Activated gamma-delta T cell treated with Interleukin-2 at 50 U/mL for 16 hours (primary cell): ENCODE results near the gene ZNF860.
"Not testable (repeated sequence)": the region's sequence is repeated elsewhere in the genome, so short reads cannot be mapped to it uniquely, and the experiment has no call there.

Source experiments
- DNase-seq: peaks from one replicate; pipeline ENCODE4 v3.0.0-alpha.2; 2020

Gene ZNF860

GRCh38 chr3:31962801-31963205 is 18.7 kb upstream of the ZNF860 start:
- no peak for DNase-seq

GRCh38 chr3:31966978-31967591 is 14.5 kb upstream of the ZNF860 start:
- DNase-seq: no peak

- no peak for DNase-seq
These were observed 14.0 kb upstream of the ZNF860 start for GRCh38 chr3:31967592-31967991.

GRCh38 chr3:31968369-31968926 is 13.1 kb upstream of the ZNF860 start:
- no peak for DNase-seq

- DNase-seq: no peak
These were observed 12.6 kb upstream of the ZNF860 start for GRCh38 chr3:31968927-31969418.

DNA sequence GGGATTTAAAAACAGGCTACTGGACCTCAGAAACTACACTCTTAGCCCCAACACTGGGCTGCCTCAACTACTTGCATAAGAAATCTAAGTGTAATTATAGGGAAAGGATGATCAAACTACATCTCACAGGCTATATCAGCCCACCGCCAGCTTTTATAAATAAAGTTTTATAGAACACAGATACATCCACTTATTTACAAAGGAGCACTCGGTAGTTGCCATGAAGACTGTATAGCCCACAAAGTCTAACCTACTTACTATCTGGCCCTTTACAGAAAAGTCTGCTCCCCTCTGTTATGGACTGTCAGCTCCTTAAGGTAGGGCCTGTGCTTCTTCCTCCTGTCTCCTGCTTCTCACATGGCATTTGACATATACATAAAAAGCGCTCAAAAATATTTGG is 9.9 kb upstream of the ZNF860 start:
- DNase-seq: no peak

DNA sequence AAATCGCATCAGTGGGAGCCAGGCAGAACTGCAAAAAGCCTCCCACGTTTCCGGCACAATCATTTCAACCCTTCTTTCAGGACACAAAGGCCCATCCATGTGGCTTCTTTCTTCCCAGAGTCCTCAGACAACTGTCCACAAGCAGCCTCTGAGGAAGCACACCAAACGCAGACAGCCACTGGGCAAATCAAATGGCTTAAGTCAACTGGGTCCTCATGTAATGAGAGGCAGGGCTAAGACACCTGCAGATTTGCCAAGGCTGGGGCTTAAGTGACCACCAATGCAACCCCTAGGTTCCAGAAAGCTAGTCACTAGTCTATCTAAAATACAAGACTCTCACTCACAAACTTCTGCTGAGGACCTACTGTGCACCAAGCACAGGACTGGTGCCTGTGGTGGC is 8.5 kb upstream of the ZNF860 start:
- no peak for DNase-seq

DNA sequence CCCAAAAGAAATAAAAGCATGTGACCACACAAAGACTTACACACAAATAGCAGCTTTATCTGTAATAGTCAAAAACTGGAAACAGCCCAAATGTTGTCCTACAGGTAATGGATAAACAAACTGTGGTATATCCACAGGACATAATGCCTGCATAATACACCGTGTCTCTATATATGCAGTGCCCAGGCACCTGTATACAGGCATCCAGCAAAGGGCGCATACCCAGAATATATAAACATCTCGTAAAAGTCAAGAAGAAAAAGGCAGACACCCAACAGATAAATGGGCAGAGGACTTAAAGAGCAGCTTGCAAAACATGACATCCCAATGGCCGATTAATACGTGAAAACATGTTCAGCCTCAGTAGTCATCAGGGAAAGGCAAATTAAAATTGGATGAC is 7.7 kb upstream of the ZNF860 start:
- DNase-seq: no peak

- no peak for DNase-seq
These were observed 7.1 kb upstream of the ZNF860 start for GRCh38 chr3:31974471-31974870.

DNA sequence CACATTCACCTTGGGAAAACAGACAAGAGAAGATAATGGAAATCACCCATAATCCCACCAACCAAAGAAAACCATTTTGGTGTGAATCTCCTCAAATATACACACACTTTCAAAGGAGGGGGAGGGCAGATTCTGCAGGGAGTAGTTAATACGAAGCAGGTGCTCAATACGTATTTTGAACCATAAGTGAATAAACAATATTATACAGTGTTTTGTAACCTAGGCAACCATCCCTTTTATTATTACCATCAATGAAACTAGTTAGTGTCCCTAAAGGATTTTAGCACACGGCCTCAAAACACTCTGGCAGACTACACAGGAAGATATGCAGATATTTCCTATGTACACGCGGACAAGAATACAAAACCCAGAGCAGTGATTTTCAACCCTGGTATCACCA is 6.6 kb upstream of the ZNF860 start:
- no peak for DNase-seq

GRCh38 chr3:31976302-31976701 is 5.2 kb upstream of the ZNF860 start:
- no peak for DNase-seq

DNA sequence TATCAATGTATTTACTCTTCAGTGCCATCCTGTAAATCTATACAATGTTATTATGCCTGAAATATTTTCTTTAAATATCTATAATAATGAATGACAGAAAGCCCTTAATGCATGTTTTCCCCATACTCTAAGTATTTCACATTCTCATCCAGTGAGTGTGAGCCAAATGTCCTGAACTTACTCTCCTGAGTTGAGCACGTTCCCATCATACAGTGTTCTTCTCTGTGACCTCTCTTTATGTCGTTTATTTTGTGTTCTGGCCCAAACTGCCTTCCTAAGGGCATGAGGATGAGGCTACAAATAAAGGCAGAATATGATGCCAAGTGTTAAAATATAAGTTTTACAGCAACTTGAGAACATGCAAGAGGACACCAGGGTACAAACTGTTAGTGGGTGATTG is 3.8 kb upstream of the ZNF860 start:
- DNase-seq: no peak

- no peak for DNase-seq
These were observed 3.0 kb upstream of the ZNF860 start for GRCh38 chr3:31978553-31978952.

DNA sequence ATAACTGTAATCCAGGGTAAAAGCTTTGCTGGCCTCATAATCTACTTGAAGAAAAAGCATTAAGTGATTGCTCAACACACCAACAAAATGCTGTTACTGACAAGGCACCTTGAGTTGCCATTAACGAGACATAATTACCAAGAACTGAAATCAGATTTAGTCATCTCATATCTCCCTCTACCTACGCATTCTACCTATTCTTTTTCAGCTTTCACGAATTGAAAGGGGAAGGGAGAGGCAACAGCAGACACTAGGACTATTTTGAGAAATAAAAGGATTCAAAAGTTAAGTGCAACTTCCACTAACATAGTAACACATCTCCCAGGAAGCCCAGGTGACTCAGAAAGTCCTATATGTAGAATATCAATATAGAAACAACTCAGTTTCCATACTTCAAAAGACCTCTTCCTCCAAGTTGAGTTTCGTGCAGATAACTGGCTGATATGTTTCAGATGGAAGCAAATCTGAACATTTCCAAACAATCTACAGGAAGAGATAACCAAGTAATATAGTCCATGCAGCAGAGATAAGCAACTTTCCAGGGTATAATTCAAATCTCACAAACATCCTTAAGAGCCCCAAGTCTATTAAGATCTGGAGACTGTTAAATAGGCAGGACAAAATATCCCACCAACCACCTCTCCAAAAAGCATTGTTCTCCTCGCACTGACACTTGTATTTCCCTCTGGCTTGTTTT is 2.4 kb upstream of the ZNF860 start:
- no peak for DNase-seq

- DNase-seq: peak; percentile 22
These were observed 882 bp upstream of the ZNF860 start for GRCh38 chr3:31980530-31981205.

GRCh38 chr3:31984321-31984720 is 2.8 kb downstream of the ZNF860 start:
- no peak for DNase-seq

DNA sequence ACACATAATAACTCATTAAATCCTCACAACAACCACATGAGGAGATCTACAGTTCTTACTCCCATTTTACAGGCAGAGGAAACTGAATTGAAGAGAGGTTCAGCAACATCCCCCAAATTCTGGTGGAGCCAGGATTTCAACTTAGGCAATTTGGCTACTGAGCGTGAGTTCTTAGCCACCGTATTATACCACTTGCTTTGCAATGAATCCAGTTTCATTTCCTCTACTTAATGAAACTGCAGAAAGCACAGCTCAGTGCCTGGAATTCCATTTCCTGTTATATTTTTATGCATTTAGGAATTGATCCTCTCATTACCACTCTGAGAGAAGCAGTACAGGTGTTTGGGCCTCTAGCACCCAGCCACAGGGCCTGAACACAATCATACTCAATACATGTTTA is 4.3 kb downstream of the ZNF860 start:
- DNase-seq: no peak

DNA sequence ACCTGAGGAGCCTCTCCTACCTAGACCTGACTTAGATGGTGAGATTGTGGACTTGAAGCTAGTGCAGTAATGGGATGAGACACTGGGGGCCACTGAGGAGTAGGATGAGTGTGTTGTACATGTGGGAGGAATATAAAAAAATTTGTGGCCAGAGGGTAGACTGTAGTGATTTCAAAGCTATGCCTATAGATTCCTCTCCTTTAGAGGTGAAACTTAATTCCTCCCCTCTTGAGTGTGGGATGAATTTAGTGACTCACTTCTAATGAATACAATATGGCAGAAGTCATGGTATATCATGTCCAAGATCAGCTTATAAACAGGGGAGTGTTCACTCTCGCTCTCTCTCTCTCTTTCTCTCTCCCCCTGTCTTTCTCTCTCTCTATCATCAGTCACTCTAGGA is 6.7 kb downstream of the ZNF860 start:
- no peak for DNase-seq

GRCh38 chr3:31992995-31993394 is 11.4 kb downstream of the ZNF860 start:
- DNase-seq: not testable (repeated sequence)

- DNase-seq: no peak
These were observed 12.3 kb downstream of the ZNF860 start for GRCh38 chr3:31993843-31994242.

- not testable (repeated sequence) for DNase-seq
These were observed 13.5 kb downstream of the ZNF860 start for GRCh38 chr3:31995026-31995425.

DNA sequence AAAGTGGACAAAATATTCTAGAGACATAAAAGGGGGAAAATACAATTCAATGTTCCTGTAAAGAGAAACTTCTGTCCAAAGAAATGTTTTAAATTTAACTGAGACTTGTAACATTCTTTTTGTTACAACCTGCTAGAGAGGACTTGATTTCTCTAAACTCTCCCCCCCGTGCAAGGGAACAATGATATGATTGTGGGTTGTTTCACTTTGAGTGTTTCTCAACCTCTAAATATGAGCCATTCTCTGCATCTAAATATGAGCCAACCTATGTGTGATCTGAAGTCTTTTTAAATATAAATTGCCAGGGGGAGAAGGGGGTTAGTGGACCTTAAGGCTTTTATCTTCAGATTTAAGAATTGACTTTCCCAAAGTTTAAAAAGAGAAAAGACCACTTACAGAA is 14.6 kb downstream of the ZNF860 start:
- no peak for DNase-seq

DNA sequence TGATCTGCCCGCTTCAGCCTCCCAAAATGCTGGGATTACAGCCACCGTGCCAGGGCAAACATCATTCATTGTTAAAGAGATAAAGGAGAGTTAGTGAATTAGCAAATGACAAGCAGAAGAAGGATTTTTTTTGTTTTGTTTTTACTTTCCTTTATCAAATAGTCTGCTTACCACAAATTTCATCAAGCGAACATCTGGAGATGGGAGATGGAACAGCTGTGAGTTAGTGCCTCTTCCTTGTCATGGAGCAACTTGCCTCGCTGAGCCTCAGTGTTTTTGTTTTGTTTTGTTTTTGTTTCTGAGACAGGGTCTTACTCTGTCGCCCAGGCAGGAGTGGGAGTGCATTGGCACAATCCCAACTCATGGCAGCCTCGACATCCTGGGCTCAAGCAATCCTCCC is 15.9 kb downstream of the ZNF860 start:
- DNase-seq: no peak

DNA sequence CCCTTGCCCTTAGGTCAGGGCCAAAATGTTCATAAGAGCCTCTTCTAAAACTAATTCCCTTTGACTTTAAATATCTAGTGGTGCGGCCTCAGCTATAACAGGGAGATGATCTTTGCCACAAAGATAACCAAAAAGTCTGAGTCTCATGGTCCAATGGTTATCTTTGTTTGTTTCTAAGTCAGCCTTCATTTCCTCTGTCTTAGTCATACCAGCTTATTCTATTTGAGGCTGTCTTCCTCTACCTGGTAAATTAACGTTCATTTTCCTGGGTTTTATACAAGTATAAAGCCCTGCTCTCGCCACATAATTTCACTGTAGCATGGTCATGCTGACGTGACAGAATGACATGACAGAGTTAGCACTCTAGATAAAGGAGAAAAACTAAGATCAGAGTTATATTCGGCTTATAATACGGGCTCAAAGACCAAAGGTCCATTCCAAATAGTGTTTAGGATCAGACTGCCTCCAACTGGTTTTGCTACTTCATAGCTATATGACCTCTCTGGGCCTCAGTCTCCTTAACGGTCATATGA is 18.4 kb downstream of the ZNF860 start:
- DNase-seq: no peak
